ENCODE measurements around the gene VAC14.
A peak's percentile ranks its signal among the peaks of the same experiment; 100 is the strongest.
"Not testable (repeated sequence)": the region's sequence is repeated elsewhere in the genome, so short reads cannot be mapped to it uniquely, and the experiment has no call there.

The VAC14 gene

GRCh38 chr16:70800781-70801480 is at the start of gene VAC14:
Gene VAC14 (minus strand): TSS chr16:70801158. CDS start chr16:70800900, 258 bp downstream.
- peak; percentile 94 for DNase-seq (ENCODE audit: low read depth)

- DNase-seq (ENCODE audit: low read depth): not testable (repeated sequence)
These were observed 22.6 kb upstream of the VAC14 start for GRCh38 chr16:70823498-70824118.

GRCh38 chr16:70822734-70823133 is 21.8 kb upstream of the VAC14 start:
- DNase-seq (ENCODE audit: low read depth): not testable (repeated sequence)

- not testable (repeated sequence) for DNase-seq (ENCODE audit: low read depth)
These were observed 17.1 kb upstream of the VAC14 start for GRCh38 chr16:70818088-70818487.

- no peak for DNase-seq (ENCODE audit: low read depth)
These were observed 8.6 kb upstream of the VAC14 start for GRCh38 chr16:70809392-70810060.

GRCh38 chr16:70808371-70808770 is 7.4 kb upstream of the VAC14 start:
- DNase-seq (ENCODE audit: low read depth): no peak

GRCh38 chr16:70805787-70806186 is 4.8 kb upstream of the VAC14 start:
- no peak for DNase-seq (ENCODE audit: low read depth)

GRCh38 chr16:70805380-70805779 is 4.4 kb upstream of the VAC14 start:
- no peak for DNase-seq (ENCODE audit: low read depth)

GRCh38 chr16:70804734-70805169 is 3.8 kb upstream of the VAC14 start:
- DNase-seq (ENCODE audit: low read depth): no peak

GRCh38 chr16:70804153-70804733 is 3.3 kb upstream of the VAC14 start:
- no peak for DNase-seq (ENCODE audit: low read depth)

GRCh38 chr16:70803319-70803718 is 2.4 kb upstream of the VAC14 start:
- no peak for DNase-seq (ENCODE audit: low read depth)

- DNase-seq (ENCODE audit: low read depth): no peak
These were observed 653 bp upstream of the VAC14 start for GRCh38 chr16:70801611-70802010.

- no peak for DNase-seq (ENCODE audit: low read depth)
These were observed 647 bp downstream of the VAC14 start for GRCh38 chr16:70800311-70800710.

- DNase-seq (ENCODE audit: low read depth): no peak
These were observed 4.7 kb downstream of the VAC14 start for GRCh38 chr16:70796301-70796700.

- no peak for DNase-seq (ENCODE audit: low read depth)
These were observed 5.6 kb downstream of the VAC14 start for GRCh38 chr16:70795296-70795912.

- DNase-seq (ENCODE audit: low read depth): no peak
These were observed 7.0 kb downstream of the VAC14 start for GRCh38 chr16:70793851-70794502.

GRCh38 chr16:70790815-70791214 is 10.1 kb downstream of the VAC14 start:
- DNase-seq (ENCODE audit: low read depth): no peak

GRCh38 chr16:70789595-70790447 is 11.1 kb downstream of the VAC14 start:
- DNase-seq (ENCODE audit: low read depth): no peak

GRCh38 chr16:70788668-70789594 is 12.0 kb downstream of the VAC14 start:
- DNase-seq (ENCODE audit: low read depth): no peak
